Activated CD8-positive, alpha-beta memory T cell treated with anti-CD3 and anti-CD28 coated beads, Interleukin-2, amount 50 U/mL, for 24 hours (primary cell): ENCODE results near the gene DNAI7.

ENCODE experiments used
- DNase-seq: peaks from one replicate; pipeline ENCODE4 v3.0.0-alpha.2; 2020; ENCODE audit errors: extremely low read depth

DNAI7 gene

GRCh38 chr12:25184132-25184531, 10.8 kb downstream of the DNAI7 start:
- DNase-seq: no peak

GRCh38 chr12:25182765-25183164, 12.2 kb downstream of the DNAI7 start:
- no peak for DNase-seq

- no peak for DNase-seq
Measured at GRCh38 chr12:25162866-25163265, 32.1 kb downstream of the DNAI7 start.

- no peak for DNase-seq
Measured at GRCh38 chr12:25156061-25156460, 38.9 kb downstream of the DNAI7 start.

GRCh38 chr12:25155022-25155576, 39.9 kb downstream of the DNAI7 start:
- no peak for DNase-seq

- no peak for DNase-seq
Measured at GRCh38 chr12:25152055-25152454, 42.9 kb downstream of the DNAI7 start.

GRCh38 chr12:25151476-25151875, 43.5 kb downstream of the DNAI7 start:
- DNase-seq: no peak

- DNase-seq: no peak
Measured at GRCh38 chr12:25146686-25147085, 48.3 kb downstream of the DNAI7 start.

GRCh38 chr12:25135531-25136154, 59.3 kb downstream of the DNAI7 start:
- DNase-seq: no peak

GRCh38 chr12:25131270-25131669, 63.7 kb downstream of the DNAI7 start:
- no peak for DNase-seq

- no peak for DNase-seq
Measured at GRCh38 chr12:25130741-25131188, 64.2 kb downstream of the DNAI7 start.

- no peak for DNase-seq
Measured at GRCh38 chr12:25126746-25127145, 68.2 kb downstream of the DNAI7 start.

- DNase-seq: no peak
Measured at GRCh38 chr12:25126101-25126500, 68.9 kb downstream of the DNAI7 start.

GRCh38 chr12:25124493-25124892, 70.5 kb downstream of the DNAI7 start:
- DNase-seq: no peak

GRCh38 chr12:25123126-25123525, 71.8 kb downstream of the DNAI7 start:
- no peak for DNase-seq

GRCh38 chr12:25121916-25122315, 73.0 kb downstream of the DNAI7 start:
- no peak for DNase-seq

GRCh38 chr12:25121110-25121509, 73.8 kb downstream of the DNAI7 start:
- no peak for DNase-seq

- DNase-seq: no peak
Measured at GRCh38 chr12:25119020-25119419, 75.9 kb downstream of the DNAI7 start.

- no peak for DNase-seq
Measured at GRCh38 chr12:25115677-25116076, 79.3 kb downstream of the DNAI7 start.

- no peak for DNase-seq
Measured at GRCh38 chr12:25113651-25114050, 81.3 kb downstream of the DNAI7 start.

GRCh38 chr12:25110260-25110659, 84.7 kb downstream of the DNAI7 start:
- no peak for DNase-seq

- no peak for DNase-seq
Measured at GRCh38 chr12:25107920-25108319, 87.0 kb downstream of the DNAI7 start.

- DNase-seq: no peak
Measured at GRCh38 chr12:25106818-25107217, 88.1 kb downstream of the DNAI7 start.

- no peak for DNase-seq
Measured at GRCh38 chr12:25102402-25102801, 92.6 kb downstream of the DNAI7 start.
